AG09309 (cell line): Measurements from ENCODE around the gene RHCG.
"Not testable (repeated sequence)": the region's sequence is repeated elsewhere in the genome, so short reads cannot be mapped to it uniquely, and the experiment has no call there.

Source experiments
- DNase-seq: peaks from one replicate; pipeline ENCODE4 v3.0.0-alpha.2; 2010; ENCODE audit warnings: low read depth
- H3K4me3 ChIP-seq: 2 replicates; pipeline ENCODE4 v1.5.1; 2011; ENCODE audit warnings: mild to moderate bottlenecking, low read depth, low read length, moderate library complexity; ENCODE audit not compliant: control insufficient read depth
- CTCF ChIP-seq: IDR thresholded peaks from 2 replicates; pipeline ENCODE4 v1.5.1; 2011; ENCODE audit warnings: mild to moderate bottlenecking, low read depth, low read length, inconsistent platforms; ENCODE audit not compliant: insufficient read depth, control insufficient read depth; ENCODE audit errors: missing control alignments

The RHCG gene

GRCh38 chr15:89469426-89470096 is 26.8 kb downstream of the RHCG start:
- no peak overlapping the region for H3K4me3 ChIP-seq
- TF ChIP-seq CTCF = no peak
- DNase-seq = no peak

- H3K4me3 ChIP-seq = not testable (repeated sequence)
These were observed 27.6 kb downstream of the RHCG start for GRCh38 chr15:89468813-89469212.

GRCh38 chr15:89463113-89463512 is 33.3 kb downstream of the RHCG start:
- no peak for TF ChIP-seq CTCF
- DNase-seq = no peak
- no peak overlapping the region for H3K4me3 ChIP-seq

More at GRCh38 chr15:89468813-89469212, 27.6 kb downstream of the RHCG start:
- DNase-seq = not testable (repeated sequence)

GRCh38 chr15:89462198-89462912 is 34.0 kb downstream of the RHCG start:
- DNase-seq = no peak
- TF ChIP-seq CTCF = no peak

GRCh38 chr15:89461386-89461785 is 35.0 kb downstream of the RHCG start:
- no peak for DNase-seq
- no peak for TF ChIP-seq CTCF

More at GRCh38 chr15:89462198-89462912, 34.0 kb downstream of the RHCG start:
- H3K4me3 ChIP-seq = no peak overlapping the region

GRCh38 chr15:89460048-89460447 is 36.3 kb downstream of the RHCG start:
- DNase-seq = no peak
- TF ChIP-seq CTCF = no peak
- H3K4me3 ChIP-seq = no peak overlapping the region

More at GRCh38 chr15:89461386-89461785, 35.0 kb downstream of the RHCG start:
- H3K4me3 ChIP-seq = no peak overlapping the region
